ENCODE data around the gene SLC30A4. TPM values are rescaled to one million over a fixed set of nuclear protein-coding genes. Genes with fewer than 3 reads are reported as not detected.

The SLC30A4 gene
- total RNA-seq, result 2.7 TPM in 2 replicates
- long read RNA-seq, result 0 reads

- H3K9me3 Mint-ChIP-seq, result no peaks in the 10 kb centered on the region
- TF ChIP-seq CTCF (conservative IDR thresholded peaks at IDR 0.05), result peak; percentile 53
- H3K4me3 Mint-ChIP-seq, result peak within 1 kb of the TSS; percentile 89
- peak within 1 kb of the TSS; percentile 22 for H3K27ac Mint-ChIP-seq (ENCODE audit: unreplicated experiment)
- peak; percentile 39 for DNase-seq (ENCODE audit: low read depth, low spot score)
- no peaks in the 10 kb centered on the region for H3K36me3 Mint-ChIP-seq (ENCODE audit: low read depth)
- H3K27me3 Mint-ChIP-seq (ENCODE audit: low read depth), result peaks cover 54% of the 10 kb centered on the region
- H3K4me1 Mint-ChIP-seq, result peaks cover 22% of the 10 kb centered on the region
Observed at GRCh38 chr15:45522328-45523165, at the start of gene SLC30A4. TSS of gene SLC30A4 (minus strand) at chr15:45522755. CDS start at chr15:45522354, 401 bp downstream.

- Mint-ChIP-seq H3K27me3 (ENCODE audit: low read depth) (peaks cover 56% of the 10 kb centered on the region), H3K4me1 (no peaks in the 10 kb centered on the region), H3K4me3 (no peak overlapping the region), H3K36me3 (ENCODE audit: low read depth) (no peaks in the 10 kb centered on the region), H3K9me3 (no peaks in the 10 kb centered on the region), H3K27ac (ENCODE audit: unreplicated experiment) (no peak overlapping the region)
- no peak for TF ChIP-seq CTCF (conservative IDR thresholded peaks at IDR 0.05)
- DNase-seq (ENCODE audit: low read depth, low spot score), result no peak
Observed at GRCh38 chr15:45555934-45556608, 33.5 kb upstream of the SLC30A4 start.

- Mint-ChIP-seq H3K9me3 (no peaks in the 10 kb centered on the region), H3K4me1 (no peaks in the 10 kb centered on the region), H3K4me3 (no peak overlapping the region), H3K27ac (ENCODE audit: unreplicated experiment) (no peak overlapping the region), H3K27me3 (ENCODE audit: low read depth) (peaks cover 30% of the 10 kb centered on the region), H3K36me3 (ENCODE audit: low read depth) (no peaks in the 10 kb centered on the region)
- no peak for TF ChIP-seq CTCF (conservative IDR thresholded peaks at IDR 0.05)
- no peak for DNase-seq (ENCODE audit: low read depth, low spot score)
Observed at GRCh38 chr15:45551676-45552075, 29.1 kb upstream of the SLC30A4 start.

- no peak for DNase-seq (ENCODE audit: low read depth, low spot score)
- Mint-ChIP-seq H3K36me3 (ENCODE audit: low read depth) (no peaks in the 10 kb centered on the region), H3K4me1 (no peaks in the 10 kb centered on the region), H3K9me3 (no peaks in the 10 kb centered on the region), H3K27ac (ENCODE audit: unreplicated experiment) (no peak overlapping the region), H3K4me3 (no peak overlapping the region), H3K27me3 (ENCODE audit: low read depth) (peaks cover 20% of the 10 kb centered on the region)
- TF ChIP-seq CTCF (conservative IDR thresholded peaks at IDR 0.05), result no peak
Observed at GRCh38 chr15:45550436-45550835, 27.9 kb upstream of the SLC30A4 start.

GRCh38 chr15:45549541-45550220, 27.1 kb upstream of the SLC30A4 start:
- no peaks in the 10 kb centered on the region for H3K9me3 Mint-ChIP-seq
- DNase-seq (ENCODE audit: low read depth, low spot score), result no peak
- H3K36me3 Mint-ChIP-seq (ENCODE audit: low read depth), result no peaks in the 10 kb centered on the region
- H3K4me1 Mint-ChIP-seq, result no peaks in the 10 kb centered on the region
- no peak overlapping the region for H3K27ac Mint-ChIP-seq (ENCODE audit: unreplicated experiment)
- no peak for TF ChIP-seq CTCF (conservative IDR thresholded peaks at IDR 0.05)
- H3K4me3 Mint-ChIP-seq, result no peak overlapping the region
- H3K27me3 Mint-ChIP-seq (ENCODE audit: low read depth), result peaks cover 14% of the 10 kb centered on the region
